ENCODE data around the gene NEDD4L.
"Not testable (repeated sequence)": the region's sequence is repeated elsewhere in the genome, so short reads cannot be mapped to it uniquely, and the experiment has no call there.

The NEDD4L gene

DNA sequence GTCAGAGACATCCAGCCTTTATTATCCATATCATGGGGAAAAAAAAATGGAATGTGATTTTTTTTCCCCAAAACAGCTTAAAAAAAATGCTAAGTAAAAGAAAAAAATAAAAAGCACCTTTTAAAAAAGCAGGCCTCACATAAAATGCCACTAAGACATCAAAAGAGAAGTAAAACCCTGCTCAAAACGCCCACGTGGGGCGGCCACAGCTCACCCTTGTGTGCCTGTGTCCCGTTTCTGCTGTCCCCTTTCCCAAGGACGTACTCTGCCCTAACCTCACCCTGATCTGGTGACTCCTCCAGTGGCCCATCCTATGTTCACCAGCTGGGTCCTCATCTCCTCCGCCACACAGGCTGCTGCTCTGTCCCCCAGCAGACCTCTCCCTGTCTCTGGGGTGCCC, 125.4 kb downstream of the NEDD4L start:
- Histone ChIP-seq H3K36me3 (ENCODE audit: control insufficient read depth, insufficient read depth, low read length) (no peaks in the 10 kb centered on the region), H3K4me3 (ENCODE audit: low read depth, low read length) (no peak overlapping the region), H3K9me3 (ENCODE audit: control insufficient read depth, insufficient read depth, low read depth, low read length) (no peaks in the 10 kb centered on the region), H3K9ac (ENCODE audit: low read length) (no peak overlapping the region), H3K4me1 (ENCODE audit: control insufficient read depth, insufficient read depth, low read length) (peaks cover 7% of the 10 kb centered on the region), H3K27me3 (ENCODE audit: control insufficient read depth, insufficient read depth, low read length) (no peaks in the 10 kb centered on the region), H3K27ac (ENCODE audit: low read depth, low read length) (no peak overlapping the region)

DNA sequence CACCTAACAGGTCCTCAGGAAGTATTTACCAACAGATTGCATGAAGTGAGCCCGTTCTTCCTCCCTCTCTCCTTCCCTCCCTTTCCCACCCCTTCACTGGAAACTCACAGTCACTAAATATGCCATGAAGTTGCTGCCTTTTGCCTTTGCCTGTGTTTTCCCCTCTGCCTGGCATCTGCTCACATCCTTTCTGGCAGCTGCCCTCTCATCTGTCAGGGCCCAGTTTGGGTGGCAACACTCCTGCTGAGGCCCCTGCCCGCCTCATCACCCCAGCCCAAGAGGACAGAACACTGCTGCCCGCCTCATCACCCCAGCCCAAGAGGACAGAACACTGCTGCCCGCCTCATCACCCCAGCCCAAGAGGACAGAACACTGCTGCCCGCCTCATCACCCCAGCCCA, 126.0 kb downstream of the NEDD4L start:
- not testable (repeated sequence) for H3K4me3 ChIP-seq (ENCODE audit: low read depth, low read length); H3K9ac ChIP-seq (ENCODE audit: low read length); H3K27me3 ChIP-seq (ENCODE audit: control insufficient read depth, insufficient read depth, low read length); H3K27ac ChIP-seq (ENCODE audit: low read depth, low read length); H3K4me1 ChIP-seq (ENCODE audit: control insufficient read depth, insufficient read depth, low read length); H3K36me3 ChIP-seq (ENCODE audit: control insufficient read depth, insufficient read depth, low read length); H3K9me3 ChIP-seq (ENCODE audit: control insufficient read depth, insufficient read depth, low read depth, low read length)

DNA sequence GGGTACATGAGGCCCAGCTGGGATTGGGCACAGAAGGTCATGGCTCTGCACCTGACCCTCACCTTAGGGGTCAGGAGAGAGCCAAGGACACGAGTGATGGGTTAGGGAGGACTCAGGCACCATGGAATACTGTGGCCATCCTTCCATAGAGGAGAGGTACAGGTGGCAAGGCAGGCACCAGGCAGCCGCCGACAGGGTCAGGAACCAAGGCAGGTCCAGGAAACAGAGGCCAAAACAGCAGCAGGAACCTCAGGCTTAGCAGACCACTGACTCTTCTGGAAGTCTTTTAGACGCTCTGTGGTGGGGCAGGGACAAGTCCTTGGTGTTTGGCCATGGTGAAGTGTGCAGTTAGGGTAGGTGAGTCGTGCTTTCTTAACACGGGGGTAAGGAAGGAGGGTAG, 128.0 kb downstream of the NEDD4L start:
- no peaks in the 10 kb centered on the region for H3K9me3 ChIP-seq (ENCODE audit: control insufficient read depth, insufficient read depth, low read depth, low read length)

DNA sequence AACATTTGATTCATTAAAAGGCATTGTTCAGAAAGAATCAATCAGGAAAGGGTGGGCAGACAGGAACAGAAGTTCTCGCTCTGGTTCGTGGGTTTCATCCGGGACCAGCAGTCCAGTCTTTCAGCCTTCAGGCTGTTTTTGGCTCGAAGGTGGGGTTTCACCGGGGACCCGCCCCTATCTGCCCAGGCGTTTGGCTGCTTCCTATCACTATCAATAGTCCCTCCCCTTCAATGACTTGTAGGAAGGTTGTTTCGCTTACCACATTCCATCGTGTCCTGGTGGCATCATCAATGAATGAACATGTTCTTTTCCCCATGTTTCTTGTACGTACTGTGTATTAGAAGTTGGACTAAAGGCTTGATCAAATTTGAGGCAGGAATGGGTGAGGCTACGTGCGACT, 130.3 kb downstream of the NEDD4L start:
- Histone ChIP-seq H3K4me1 (ENCODE audit: control insufficient read depth, insufficient read depth, low read length) (peaks cover 20% of the 10 kb centered on the region), H3K27ac (ENCODE audit: low read depth, low read length) (no peak overlapping the region), H3K9me3 (ENCODE audit: control insufficient read depth, insufficient read depth, low read depth, low read length) (no peaks in the 10 kb centered on the region), H3K27me3 (ENCODE audit: control insufficient read depth, insufficient read depth, low read length) (no peaks in the 10 kb centered on the region), H3K4me3 (ENCODE audit: low read depth, low read length) (no peak overlapping the region), H3K36me3 (ENCODE audit: control insufficient read depth, insufficient read depth, low read length) (no peaks in the 10 kb centered on the region), H3K9ac (ENCODE audit: low read length) (no peak overlapping the region)

More for the DNA sequence above, 128.0 kb downstream of the NEDD4L start:
- no peak overlapping the region for H3K9ac ChIP-seq (ENCODE audit: low read length)
- H3K4me3 ChIP-seq (ENCODE audit: low read depth, low read length): no peak overlapping the region
- H3K27me3 ChIP-seq (ENCODE audit: control insufficient read depth, insufficient read depth, low read length): no peaks in the 10 kb centered on the region
- H3K36me3 ChIP-seq (ENCODE audit: control insufficient read depth, insufficient read depth, low read length): no peaks in the 10 kb centered on the region
- no peak overlapping the region for H3K27ac ChIP-seq (ENCODE audit: low read depth, low read length)
- H3K4me1 ChIP-seq (ENCODE audit: control insufficient read depth, insufficient read depth, low read length): peaks cover 18% of the 10 kb centered on the region

DNA sequence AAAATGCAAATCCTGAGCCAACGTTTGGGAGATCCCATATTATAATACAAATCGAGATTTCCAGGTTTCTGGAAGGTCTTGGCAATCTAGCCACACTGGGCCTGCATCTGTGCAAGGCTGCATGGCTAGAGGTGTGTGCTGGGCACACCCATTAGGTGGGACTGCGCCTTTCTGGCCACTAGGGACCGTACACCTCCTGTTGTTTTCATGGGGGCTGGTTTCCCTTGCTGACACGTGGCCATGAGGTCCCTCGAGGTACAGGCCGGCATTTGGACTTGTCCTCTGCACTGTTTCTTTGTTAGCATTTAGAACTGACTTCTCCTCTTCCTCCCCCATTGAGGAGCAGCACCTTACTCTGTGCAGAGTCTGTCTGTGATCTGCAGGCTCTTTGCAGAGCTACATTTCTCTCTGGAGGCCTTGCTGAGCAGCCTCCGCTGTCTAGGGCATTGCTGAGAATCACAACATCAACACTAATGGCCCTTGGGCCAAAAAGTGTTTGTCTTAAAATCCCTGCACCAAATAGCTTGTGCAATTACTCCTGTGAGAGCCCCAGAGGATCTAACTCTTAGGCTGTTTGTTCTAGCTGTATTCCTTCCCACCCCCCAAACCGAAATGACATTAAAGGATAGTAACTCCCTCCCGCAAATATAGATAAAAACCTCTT, 131.2 kb downstream of the NEDD4L start:
- H3K27ac ChIP-seq (ENCODE audit: low read depth, low read length): no peak overlapping the region
- peaks cover 22% of the 10 kb centered on the region for H3K4me1 ChIP-seq (ENCODE audit: control insufficient read depth, insufficient read depth, low read length)
- no peak overlapping the region for H3K4me3 ChIP-seq (ENCODE audit: low read depth, low read length)
- no peaks in the 10 kb centered on the region for H3K27me3 ChIP-seq (ENCODE audit: control insufficient read depth, insufficient read depth, low read length)
- H3K9ac ChIP-seq (ENCODE audit: low read length): no peak overlapping the region
- no peaks in the 10 kb centered on the region for H3K9me3 ChIP-seq (ENCODE audit: control insufficient read depth, insufficient read depth, low read depth, low read length)
- no peaks in the 10 kb centered on the region for H3K36me3 ChIP-seq (ENCODE audit: control insufficient read depth, insufficient read depth, low read length)

DNA sequence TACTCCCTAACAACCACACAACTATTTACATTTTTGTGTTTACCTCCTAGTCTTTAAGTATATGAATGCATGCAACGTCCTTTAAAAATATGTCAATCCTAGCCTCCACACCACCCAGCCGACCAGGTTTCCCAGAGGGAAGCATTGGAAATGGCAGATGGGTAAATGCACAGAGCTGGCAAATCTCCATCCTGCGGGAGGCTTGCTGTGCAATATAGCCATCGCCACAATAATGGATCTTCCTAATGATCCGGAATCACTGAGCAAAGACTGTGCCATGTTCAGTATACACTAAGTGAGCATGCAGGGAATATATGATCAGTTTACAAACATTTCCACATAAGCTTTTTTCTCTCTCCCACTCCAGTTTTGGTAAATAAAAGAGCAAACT, 131.8 kb downstream of the NEDD4L start:
- Histone ChIP-seq H3K9ac (ENCODE audit: low read length) (no peak overlapping the region), H3K36me3 (ENCODE audit: control insufficient read depth, insufficient read depth, low read length) (no peaks in the 10 kb centered on the region), H3K9me3 (ENCODE audit: control insufficient read depth, insufficient read depth, low read depth, low read length) (no peaks in the 10 kb centered on the region), H3K27me3 (ENCODE audit: control insufficient read depth, insufficient read depth, low read length) (no peaks in the 10 kb centered on the region), H3K27ac (ENCODE audit: low read depth, low read length) (no peak overlapping the region), H3K4me1 (ENCODE audit: control insufficient read depth, insufficient read depth, low read length) (peaks cover 22% of the 10 kb centered on the region), H3K4me3 (ENCODE audit: low read depth, low read length) (no peak overlapping the region)

DNA sequence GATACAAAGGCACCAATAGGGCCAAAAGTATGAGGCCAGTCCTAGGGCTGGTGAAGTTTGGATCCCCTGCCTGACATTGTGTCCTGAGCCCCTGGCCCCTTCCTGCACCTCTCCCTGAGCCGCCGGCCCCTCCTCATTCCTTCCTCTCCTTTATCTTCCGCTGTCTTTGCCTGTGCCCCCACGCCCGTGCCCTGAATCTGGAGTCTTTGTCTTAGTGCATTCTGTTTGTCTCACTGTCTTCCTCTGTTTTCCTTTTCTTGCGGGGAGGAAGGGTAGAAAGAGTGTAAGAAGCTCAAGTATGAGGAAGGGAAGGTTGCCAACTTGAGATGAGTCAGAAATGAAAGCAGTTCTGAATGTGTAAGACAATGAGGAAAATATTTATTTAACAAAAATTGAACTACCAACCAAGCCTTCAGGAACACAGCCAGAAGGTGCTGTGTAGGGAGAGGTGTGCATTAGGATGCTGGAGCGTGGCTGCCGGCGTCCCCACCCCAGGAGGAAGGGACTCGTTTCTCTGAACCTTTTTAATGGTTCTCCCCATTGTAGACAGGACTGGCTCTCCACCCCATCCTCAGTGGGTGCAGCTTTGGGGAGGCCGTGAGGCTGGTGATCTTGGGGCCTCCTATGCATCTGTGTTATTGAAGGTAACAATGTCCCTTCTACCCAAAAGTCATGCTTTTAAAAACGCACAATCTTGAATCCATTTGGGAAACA, 133.1 kb downstream of the NEDD4L start:
- no peaks in the 10 kb centered on the region for H3K27me3 ChIP-seq (ENCODE audit: control insufficient read depth, insufficient read depth, low read length)
- peaks cover 22% of the 10 kb centered on the region for H3K4me1 ChIP-seq (ENCODE audit: control insufficient read depth, insufficient read depth, low read length)
- no peak overlapping the region for H3K9ac ChIP-seq (ENCODE audit: low read length)
- H3K4me3 ChIP-seq (ENCODE audit: low read depth, low read length): no peak overlapping the region
- no peaks in the 10 kb centered on the region for H3K36me3 ChIP-seq (ENCODE audit: control insufficient read depth, insufficient read depth, low read length)
- H3K27ac ChIP-seq (ENCODE audit: low read depth, low read length): no peak overlapping the region
- H3K9me3 ChIP-seq (ENCODE audit: control insufficient read depth, insufficient read depth, low read depth, low read length): no peaks in the 10 kb centered on the region

DNA sequence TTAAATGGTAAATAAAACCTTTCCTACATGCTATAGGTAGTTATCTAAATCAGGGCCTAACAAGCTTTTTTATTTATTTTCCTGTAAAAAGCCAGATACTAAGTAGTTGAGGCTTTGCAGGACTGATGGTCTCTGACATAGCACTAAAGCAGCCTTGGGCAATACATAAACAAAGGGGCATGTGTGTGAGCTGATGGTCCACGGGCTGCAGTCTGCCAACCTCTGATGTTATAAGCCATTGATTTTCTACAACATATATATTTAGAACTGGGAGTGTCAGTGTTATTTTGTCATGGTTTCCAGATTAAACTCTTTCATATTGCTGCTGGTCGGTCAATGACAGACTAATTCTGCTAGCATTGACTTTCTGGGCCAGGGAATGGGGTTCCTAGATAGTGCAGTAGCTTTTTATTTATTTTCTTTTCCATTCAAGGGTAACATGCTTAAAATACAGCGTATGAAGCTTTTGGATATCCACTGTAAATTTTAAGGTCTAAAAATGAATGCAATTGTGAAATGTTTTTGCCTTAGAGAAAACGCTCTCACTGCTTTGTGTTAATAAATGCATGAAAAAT, 134.0 kb downstream of the NEDD4L start:
- peaks cover 22% of the 10 kb centered on the region for H3K4me1 ChIP-seq (ENCODE audit: control insufficient read depth, insufficient read depth, low read length)
- no peaks in the 10 kb centered on the region for H3K27me3 ChIP-seq (ENCODE audit: control insufficient read depth, insufficient read depth, low read length)
- H3K27ac ChIP-seq (ENCODE audit: low read depth, low read length): no peak overlapping the region
- H3K9ac ChIP-seq (ENCODE audit: low read length): no peak overlapping the region
- no peaks in the 10 kb centered on the region for H3K36me3 ChIP-seq (ENCODE audit: control insufficient read depth, insufficient read depth, low read length)
- no peak overlapping the region for H3K4me3 ChIP-seq (ENCODE audit: low read depth, low read length)
- no peaks in the 10 kb centered on the region for H3K9me3 ChIP-seq (ENCODE audit: control insufficient read depth, insufficient read depth, low read depth, low read length)

DNA sequence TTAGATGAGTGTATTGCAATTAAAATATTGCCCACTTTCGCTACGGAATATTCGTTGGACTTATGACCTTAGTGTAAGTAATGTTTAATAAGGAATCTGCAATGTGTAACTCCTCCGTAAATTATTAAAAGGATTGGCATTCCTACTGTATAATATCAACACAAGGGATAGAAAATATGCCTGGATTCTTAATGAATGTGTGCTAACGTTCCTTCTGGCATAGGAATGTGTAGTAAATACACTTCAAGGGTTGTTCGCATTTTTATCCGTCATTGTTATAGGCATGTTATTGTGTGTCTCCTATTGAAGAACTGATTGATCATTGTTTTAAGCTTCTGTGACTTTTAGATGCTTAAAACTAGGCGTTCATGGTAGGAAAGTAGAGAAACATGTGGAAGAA, 134.5 kb downstream of the NEDD4L start:
- H3K36me3 ChIP-seq (ENCODE audit: control insufficient read depth, insufficient read depth, low read length): no peaks in the 10 kb centered on the region
- no peak overlapping the region for H3K27ac ChIP-seq (ENCODE audit: low read depth, low read length)
- H3K9me3 ChIP-seq (ENCODE audit: control insufficient read depth, insufficient read depth, low read depth, low read length): no peaks in the 10 kb centered on the region
- H3K4me3 ChIP-seq (ENCODE audit: low read depth, low read length): no peak overlapping the region
- H3K4me1 ChIP-seq (ENCODE audit: control insufficient read depth, insufficient read depth, low read length): peaks cover 22% of the 10 kb centered on the region
- no peak overlapping the region for H3K9ac ChIP-seq (ENCODE audit: low read length)
- no peaks in the 10 kb centered on the region for H3K27me3 ChIP-seq (ENCODE audit: control insufficient read depth, insufficient read depth, low read length)

DNA sequence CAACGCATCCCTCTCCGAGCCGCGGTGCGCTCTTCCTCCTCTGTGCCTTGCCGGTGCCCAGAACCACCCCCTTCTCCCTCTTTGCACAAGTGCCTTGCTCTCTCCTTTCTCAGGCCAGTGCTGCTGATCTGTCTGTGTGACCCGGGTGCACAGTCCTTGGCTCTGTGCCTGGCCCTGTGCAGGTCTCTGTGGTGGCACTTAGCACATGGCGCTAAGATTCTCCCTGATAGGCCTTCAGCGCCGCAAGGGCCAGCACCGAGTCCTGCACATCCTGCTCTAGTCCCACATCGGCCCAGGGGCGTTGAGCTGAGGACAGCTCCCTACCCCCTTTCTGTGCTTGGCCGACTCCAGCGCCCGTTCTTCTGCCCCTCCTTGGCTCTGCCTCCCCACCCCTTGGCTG, 136.1 kb downstream of the NEDD4L start:
- Histone ChIP-seq H3K4me3 (ENCODE audit: low read depth, low read length) (no peak overlapping the region), H3K36me3 (ENCODE audit: control insufficient read depth, insufficient read depth, low read length) (no peaks in the 10 kb centered on the region), H3K4me1 (ENCODE audit: control insufficient read depth, insufficient read depth, low read length) (peaks cover 11% of the 10 kb centered on the region), H3K27ac (ENCODE audit: low read depth, low read length) (no peak overlapping the region), H3K9ac (ENCODE audit: low read length) (no peak overlapping the region), H3K9me3 (ENCODE audit: control insufficient read depth, insufficient read depth, low read depth, low read length) (no peaks in the 10 kb centered on the region), H3K27me3 (ENCODE audit: control insufficient read depth, insufficient read depth, low read length) (no peaks in the 10 kb centered on the region)

DNA sequence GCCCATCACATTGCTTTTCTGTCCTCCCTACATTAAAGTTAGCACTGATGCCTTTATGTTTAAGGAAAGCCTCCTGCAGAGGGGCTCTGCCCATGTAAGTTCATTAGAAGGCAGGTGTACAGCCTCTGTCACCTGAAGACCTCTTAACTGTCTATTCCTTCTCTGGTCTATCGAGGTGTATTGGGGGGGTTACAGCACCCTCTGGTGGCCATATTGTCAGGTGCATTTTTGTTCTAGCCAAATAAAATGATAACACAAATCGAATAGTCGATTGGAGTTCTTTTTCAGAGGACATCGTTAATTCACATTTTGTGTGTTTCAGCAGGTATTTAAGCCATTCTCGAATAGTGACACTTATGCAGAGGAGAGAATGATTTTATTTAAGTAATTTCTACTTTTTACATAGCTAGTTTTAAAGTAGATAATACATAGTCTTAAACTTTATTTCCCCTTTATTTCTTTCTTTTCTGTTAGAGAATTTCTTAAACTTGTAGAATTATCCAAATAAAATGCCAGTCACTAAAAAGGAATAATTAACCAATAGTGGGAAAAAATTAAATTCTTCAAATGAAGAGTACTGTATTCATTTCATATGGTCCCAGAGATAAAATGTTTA, 136.8 kb downstream of the NEDD4L start:
- H3K4me3 ChIP-seq (ENCODE audit: low read depth, low read length): no peak overlapping the region
- H3K36me3 ChIP-seq (ENCODE audit: control insufficient read depth, insufficient read depth, low read length): no peaks in the 10 kb centered on the region
- H3K9ac ChIP-seq (ENCODE audit: low read length): no peak overlapping the region
- no peaks in the 10 kb centered on the region for H3K9me3 ChIP-seq (ENCODE audit: control insufficient read depth, insufficient read depth, low read depth, low read length)
- H3K4me1 ChIP-seq (ENCODE audit: control insufficient read depth, insufficient read depth, low read length): peaks cover 9% of the 10 kb centered on the region
- no peaks in the 10 kb centered on the region for H3K27me3 ChIP-seq (ENCODE audit: control insufficient read depth, insufficient read depth, low read length)
- no peak overlapping the region for H3K27ac ChIP-seq (ENCODE audit: low read depth, low read length)

Measured in HUES6 (cell line).